SK-N-SH treated with all-trans-retinoic acid at 6 μM for 48 hours (cell line): ENCODE results near the gene SNAPC4.

Experiments used
- ARNTL ChIP-seq: fragments of 450-650 bp; formaldehyde crosslinking; IDR thresholded peaks from 2 replicates; pipeline ENCODE4 v1.5.0; 2020; ENCODE audit warnings: low read depth, mild to moderate bottlenecking, moderate library complexity, borderline replicate concordance
- CREB5 ChIP-seq: fragments of 250-450 bp; sonication (Bioruptor Pico); IDR thresholded peaks from 2 replicates; pipeline ENCODE4 v1.5.1; 2020; ENCODE audit warnings: low read depth, mild to moderate bottlenecking, moderate library complexity
- CSDC2 ChIP-seq: fragments of 250-450 bp; sonication (Bioruptor Pico); IDR thresholded peaks from 2 replicates; pipeline ENCODE4 v1.5.0; 2020; ENCODE audit warnings: mild to moderate bottlenecking, moderate library complexity
- ESRRG ChIP-seq: fragments of 250-450 bp; sonication (Bioruptor Pico); IDR thresholded peaks from 2 replicates; pipeline ENCODE4 v1.6.1; 2021; ENCODE audit warnings: mild to moderate bottlenecking
- TCF4 ChIP-seq: fragments of 250-450 bp; sonication (Bioruptor Pico); IDR thresholded peaks from 2 replicates; pipeline ENCODE4 v1.8.0; 2021; ENCODE audit warnings: mild to moderate bottlenecking, moderate library complexity, borderline replicate concordance
- ZFP30 ChIP-seq: fragments of 450-650 bp; formaldehyde crosslinking; IDR thresholded peaks from 2 replicates; pipeline ENCODE4 v1.5.0; 2022; ENCODE audit warnings: mild to moderate bottlenecking, moderate library complexity

GRCh38 chr9:136372561-136373299 lies 27.2 kb downstream of the SNAPC4 start:
- TF ChIP-seq CREB5 (no peak), ARNTL (CRISPR knock-in tag) (no peak), TCF4 (CRISPR knock-in tag) (no peak), CSDC2 (no peak), ZFP30 (no peak), ESRRG (CRISPR knock-in tag) (no peak)
